Stimulated activated CD4-positive, alpha-beta T cell treated with anti-CD3 and anti-CD28 coated beads, Interleukin-4, amount 100 ng/mL, for 4 hours (primary cell): Measurements from ENCODE around the gene TES.
"Not testable (repeated sequence)": the region's sequence is repeated elsewhere in the genome, so short reads cannot be mapped to it uniquely, and the experiment has no call there.

Experiments
- DNase-seq, 2 experiments: peaks; one replicate each; pipeline ENCODE4 v3.0.0-alpha.2; 2020

The TES gene

GRCh38 chr7:116210345-116211005 is at the start of gene TES:
TSS of gene TES (plus strand) at chr7:116210539. CDS start at chr7:116210708, 169 bp downstream.
- peak; percentile 49 to 66 for DNase-seq

- no peak for DNase-seq
These were observed 48.6 kb upstream of the TES start for GRCh38 chr7:116161728-116162127.

- no peak for DNase-seq
These were observed 48.1 kb upstream of the TES start for GRCh38 chr7:116162254-116162653.

- no peak for DNase-seq
These were observed 47.3 kb upstream of the TES start for GRCh38 chr7:116162992-116163391.

GRCh38 chr7:116164552-116165306 is 45.6 kb upstream of the TES start:
- DNase-seq, result no peak

GRCh38 chr7:116165717-116166116 is 44.6 kb upstream of the TES start:
- DNase-seq, result no peak

- no peak for DNase-seq
These were observed 44.2 kb upstream of the TES start for GRCh38 chr7:116166156-116166555.

- DNase-seq, result no peak
These were observed 43.2 kb upstream of the TES start for GRCh38 chr7:116167177-116167576.

GRCh38 chr7:116169060-116169459 is 41.3 kb upstream of the TES start:
- DNase-seq, result no peak

- DNase-seq, result no peak
These were observed 40.2 kb upstream of the TES start for GRCh38 chr7:116170180-116170579.

GRCh38 chr7:116171094-116171493 is 39.2 kb upstream of the TES start:
- no peak for DNase-seq

- DNase-seq, result no peak
These were observed 38.0 kb upstream of the TES start for GRCh38 chr7:116172353-116172752.

GRCh38 chr7:116173051-116174028 is 37.0 kb upstream of the TES start:
- no peak for DNase-seq

GRCh38 chr7:116175095-116175494 is 35.2 kb upstream of the TES start:
- not testable (repeated sequence) for DNase-seq

GRCh38 chr7:116176226-116176625 is 34.1 kb upstream of the TES start:
- no peak for DNase-seq

GRCh38 chr7:116177009-116177408 is 33.3 kb upstream of the TES start:
- no peak for DNase-seq

- DNase-seq, result peak in 1 of 2 experiments; percentile 23
These were observed 30.0 kb upstream of the TES start for GRCh38 chr7:116180302-116180701.

- no peak for DNase-seq
These were observed 28.3 kb upstream of the TES start for GRCh38 chr7:116182023-116182422.

- DNase-seq, result no peak
These were observed 24.9 kb upstream of the TES start for GRCh38 chr7:116185450-116185849.

- DNase-seq, result no peak
These were observed 24.4 kb upstream of the TES start for GRCh38 chr7:116185956-116186355.

- no peak for DNase-seq
These were observed 22.9 kb upstream of the TES start for GRCh38 chr7:116187400-116187799.

- DNase-seq, result no peak
These were observed 16.8 kb upstream of the TES start for GRCh38 chr7:116193329-116194087.

GRCh38 chr7:116194115-116194514 is 16.2 kb upstream of the TES start:
- no peak for DNase-seq
